Natural killer cell treated with Interleukin-12 subunit alpha and Interleukin-12 subunit beta and Interleukin-15 and Interleukin-18, amount 100 ng/mL, for 72 hours (primary cell): ENCODE results near the gene RTEL1. TPM values are rescaled to one million over a fixed set of nuclear protein-coding genes. Genes with fewer than 3 reads are reported as not detected.
"Not testable (repeated sequence)": the region's sequence is repeated elsewhere in the genome, so short reads cannot be mapped to it uniquely, and the experiment has no call there.

Experiments used
- ATAC-seq, 2 donors: fragments of 150-1000 bp; cut with Tn5 transposase in 1 of 2; sonication (Bioruptor Pico), chemical (Tn5 transposase) in 1 of 2; 2 replicates each; pipeline ENCODE4 v1.10.0; 2021
- DNase-seq: peaks from one replicate; pipeline ENCODE4 v3.0.0; 2022; ENCODE audit warnings: low spot score
- H3K27ac Mint-ChIP-seq, 2 donors: 1 replicate in 1 of 2; 2 replicates in 1 of 2; pipeline ENCODE4 v1.8.0; 2022; ENCODE audit warnings: mixed read lengths in 2 of 2, mild to moderate bottlenecking in 1 of 2, moderate library complexity in 1 of 2
- H3K27me3 Mint-ChIP-seq, 2 donors: 1 replicate in 1 of 2; 2 replicates in 1 of 2; pipeline ENCODE4 v1.8.0; 2022; ENCODE audit warnings: mixed read lengths in 2 of 2
- H3K36me3 Mint-ChIP-seq: one replicate; pipeline ENCODE4 v1.8.0; 2022; ENCODE audit warnings: mixed read lengths
- H3K4me1 Mint-ChIP-seq, 2 donors: 1 replicate in 1 of 2; 2 replicates in 1 of 2; pipeline ENCODE4 v1.8.0; 2022; ENCODE audit warnings: low read depth in 2 of 2, mixed read lengths in 2 of 2, mild to moderate bottlenecking in 1 of 2
- H3K4me3 Mint-ChIP-seq: one replicate; pipeline ENCODE4 v1.8.0; 2022; ENCODE audit warnings: mixed read lengths
- H3K9me3 Mint-ChIP-seq: 2 replicates; pipeline ENCODE4 v1.8.0; 2022; ENCODE audit warnings: mixed read lengths
- total RNA-seq, 2 donors: library from RNA; stranded (reverse); gene quantifications; one replicate each; pipeline ENCODE4 v1.2.3, GENCODE V29; 2022

RTEL1 gene
- total RNA-seq, 2 donors from 2014 or later: 32.3 to 76.9 TPM

DNA sequence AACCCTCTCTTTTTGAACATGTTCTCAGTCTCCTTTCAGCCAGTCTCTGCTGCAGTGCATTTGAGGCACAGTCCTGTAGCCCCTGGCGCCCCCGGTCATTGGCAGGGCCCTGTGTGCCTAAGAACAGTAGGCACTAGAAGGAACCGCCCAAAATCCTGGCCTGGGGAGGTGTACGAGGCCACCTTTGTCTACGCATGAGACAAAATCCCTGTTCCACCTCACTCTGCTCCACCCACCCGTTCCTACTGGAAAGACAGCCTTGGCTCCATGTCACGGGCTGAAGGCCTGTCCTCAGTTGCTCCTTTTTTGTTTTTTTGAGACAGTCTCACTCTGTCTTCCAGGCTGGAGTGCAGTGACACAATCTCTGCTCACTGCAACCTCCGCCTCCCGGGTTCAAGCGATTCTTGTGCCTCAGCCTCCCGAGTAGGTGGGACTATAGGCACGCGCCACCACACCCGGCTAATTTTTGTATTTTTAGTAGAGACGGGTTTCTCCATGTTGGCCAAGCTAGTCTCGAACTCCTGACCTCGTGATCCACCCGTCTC, 72.1 kb downstream of the RTEL1 start:
- H3K9me3 Mint-ChIP-seq, H3K36me3 Mint-ChIP-seq, H3K4me3 Mint-ChIP-seq, H3K27me3 Mint-ChIP-seq, H3K27ac Mint-ChIP-seq, DNase-seq, ATAC-seq: not testable (repeated sequence)
- peaks cover 24 to 31% of the 10 kb centered on the region in 2 donors for H3K4me1 Mint-ChIP-seq

DNA sequence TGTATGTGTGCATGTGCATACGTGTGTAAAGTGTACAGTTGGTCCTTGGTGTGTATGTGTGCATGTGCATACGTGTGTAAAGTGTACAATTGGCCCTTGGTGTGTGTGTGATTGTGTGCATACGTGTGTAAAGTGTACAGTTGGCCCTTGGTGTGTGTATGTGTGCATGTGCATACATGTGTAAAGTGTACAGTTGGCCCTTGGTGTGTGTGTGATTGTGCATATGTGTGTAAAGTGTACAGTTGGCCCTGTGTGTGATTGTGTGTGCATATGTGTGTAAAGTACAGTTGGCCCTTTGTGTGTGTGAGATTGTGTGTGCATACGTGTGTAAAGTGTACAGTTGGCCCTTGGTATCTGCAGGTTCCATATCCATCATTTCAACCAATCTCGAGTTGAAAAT, 73.3 kb downstream of the RTEL1 start:
- Mint-ChIP-seq H3K27me3 (no peaks in the 10 kb centered on the region), H3K9me3 (no peaks in the 10 kb centered on the region), H3K4me3 (no peak overlapping the region), H3K36me3 (no peaks in the 10 kb centered on the region), H3K4me1 (peaks cover 33 to 41% of the 10 kb centered on the region in 2 donors), H3K27ac (no peak overlapping the region)
- DNase-seq (no peak), ATAC-seq (no peak)

DNA sequence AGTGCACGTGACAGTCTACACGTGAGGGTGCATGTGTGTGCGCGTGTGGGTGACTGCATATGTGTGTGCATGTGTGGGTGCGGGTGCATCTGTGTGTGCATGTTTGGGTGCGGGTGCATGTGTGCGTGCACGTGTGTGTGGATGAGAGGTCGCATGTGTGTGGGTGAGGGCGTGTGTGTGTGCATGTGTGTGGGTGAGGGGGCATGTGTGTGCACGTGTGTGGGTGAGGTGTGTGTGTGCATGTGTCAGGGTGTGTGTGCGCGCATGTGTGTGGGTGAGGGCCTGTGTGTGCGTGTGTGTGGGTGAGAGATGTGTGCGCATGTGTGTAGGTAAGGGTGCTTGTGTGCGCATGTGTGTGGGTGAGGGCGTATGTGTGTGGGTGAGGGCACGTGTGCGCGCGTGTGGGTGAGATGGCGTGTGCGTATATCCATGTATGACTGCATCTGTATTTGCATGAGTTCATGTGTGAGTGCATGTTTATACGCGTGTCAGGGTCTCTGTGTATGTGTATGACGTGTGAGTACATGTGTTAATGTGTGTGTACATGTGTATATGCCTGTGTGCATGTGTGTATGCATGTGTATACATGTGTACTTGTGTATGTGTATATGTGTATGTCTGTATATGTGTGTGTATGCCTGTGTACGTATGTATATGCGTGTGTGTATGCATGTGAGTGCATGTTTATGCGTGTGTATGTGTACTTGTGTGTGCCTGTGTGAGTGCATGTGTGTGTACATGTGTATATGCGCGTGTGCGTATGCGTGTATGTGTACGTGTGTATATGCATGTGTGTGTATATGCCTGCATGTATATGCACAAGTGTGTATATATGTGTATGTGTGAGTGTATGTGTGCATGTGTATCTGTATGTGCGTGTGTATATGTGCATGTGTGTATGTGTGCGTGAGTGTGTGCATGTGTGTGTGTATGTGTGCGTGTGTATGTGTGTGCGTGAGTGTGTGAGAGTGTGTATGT, 74.3 kb downstream of the RTEL1 start:
- H3K27me3 Mint-ChIP-seq: no peaks in the 10 kb centered on the region
- peaks cover 33 to 36% of the 10 kb centered on the region in 2 donors for H3K4me1 Mint-ChIP-seq
- no peaks in the 10 kb centered on the region for H3K36me3 Mint-ChIP-seq

DNA sequence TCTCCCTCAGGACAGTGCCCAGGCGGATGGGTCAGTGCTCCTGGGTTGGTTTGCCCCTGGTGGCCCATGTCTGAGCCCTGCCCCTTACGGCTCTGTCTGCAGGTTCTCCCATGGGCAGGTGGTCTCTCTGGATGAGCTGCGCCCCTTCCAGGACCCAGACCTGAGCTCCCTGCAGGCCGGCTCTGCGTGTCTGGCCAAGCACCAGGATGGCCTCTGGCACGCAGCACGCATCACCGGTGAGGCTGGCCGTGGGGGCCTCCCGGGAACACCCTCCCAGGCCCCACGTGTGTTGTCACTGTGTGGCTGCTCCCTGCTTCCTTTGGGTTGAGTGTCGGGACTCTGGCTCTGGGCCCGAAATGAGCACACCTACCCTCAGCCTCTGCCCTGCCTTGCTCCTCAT, 75.0 kb downstream of the RTEL1 start:
- peaks cover 26 to 35% of the 10 kb centered on the region in 2 donors for H3K4me1 Mint-ChIP-seq
- no peaks in the 10 kb centered on the region for H3K27me3 Mint-ChIP-seq
- H3K27ac Mint-ChIP-seq: no peak overlapping the region
- ATAC-seq (no peak), DNase-seq (peak; percentile 37)
- no peaks in the 10 kb centered on the region for H3K9me3 Mint-ChIP-seq
- no peaks in the 10 kb centered on the region for H3K36me3 Mint-ChIP-seq
- H3K4me3 Mint-ChIP-seq: no peak overlapping the region

More for the DNA sequence above, 74.3 kb downstream of the RTEL1 start:
- ATAC-seq (no peak), DNase-seq (no peak)
- H3K9me3 Mint-ChIP-seq: no peaks in the 10 kb centered on the region
- no peak overlapping the region for H3K4me3 Mint-ChIP-seq
- no peak overlapping the region for H3K27ac Mint-ChIP-seq

DNA sequence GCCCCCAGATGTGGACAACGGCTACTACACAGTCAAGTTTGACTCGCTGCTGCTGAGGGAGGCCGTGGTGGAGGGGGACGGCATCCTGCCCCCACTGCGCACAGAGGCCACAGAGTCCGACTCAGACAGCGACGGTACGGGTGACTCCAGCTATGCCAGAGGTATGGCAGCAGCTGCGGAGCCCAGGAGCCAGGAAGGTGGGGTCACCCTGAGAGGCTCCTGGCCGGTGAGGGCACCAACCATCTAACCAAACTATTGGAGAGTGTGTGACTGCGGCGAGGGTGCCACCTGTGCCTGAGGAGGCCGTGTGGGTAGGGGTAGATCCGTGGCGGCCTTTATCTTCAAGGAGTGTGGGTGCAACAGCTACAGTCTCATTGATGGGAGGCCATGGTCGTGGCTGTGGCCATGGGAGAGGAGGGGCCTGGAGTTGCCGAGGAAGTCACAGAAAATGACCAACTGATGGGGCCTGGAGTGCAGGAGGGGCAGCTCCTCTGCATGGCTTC, 75.5 kb downstream of the RTEL1 start:
- H3K4me1 Mint-ChIP-seq: peaks cover 21 to 30% of the 10 kb centered on the region in 2 donors
- H3K9me3 Mint-ChIP-seq: no peaks in the 10 kb centered on the region
- no peak for ATAC-seq
- no peak for DNase-seq
- no peaks in the 10 kb centered on the region for H3K27me3 Mint-ChIP-seq
- H3K36me3 Mint-ChIP-seq: no peaks in the 10 kb centered on the region
- no peak overlapping the region for H3K27ac Mint-ChIP-seq
- no peak overlapping the region for H3K4me3 Mint-ChIP-seq

DNA sequence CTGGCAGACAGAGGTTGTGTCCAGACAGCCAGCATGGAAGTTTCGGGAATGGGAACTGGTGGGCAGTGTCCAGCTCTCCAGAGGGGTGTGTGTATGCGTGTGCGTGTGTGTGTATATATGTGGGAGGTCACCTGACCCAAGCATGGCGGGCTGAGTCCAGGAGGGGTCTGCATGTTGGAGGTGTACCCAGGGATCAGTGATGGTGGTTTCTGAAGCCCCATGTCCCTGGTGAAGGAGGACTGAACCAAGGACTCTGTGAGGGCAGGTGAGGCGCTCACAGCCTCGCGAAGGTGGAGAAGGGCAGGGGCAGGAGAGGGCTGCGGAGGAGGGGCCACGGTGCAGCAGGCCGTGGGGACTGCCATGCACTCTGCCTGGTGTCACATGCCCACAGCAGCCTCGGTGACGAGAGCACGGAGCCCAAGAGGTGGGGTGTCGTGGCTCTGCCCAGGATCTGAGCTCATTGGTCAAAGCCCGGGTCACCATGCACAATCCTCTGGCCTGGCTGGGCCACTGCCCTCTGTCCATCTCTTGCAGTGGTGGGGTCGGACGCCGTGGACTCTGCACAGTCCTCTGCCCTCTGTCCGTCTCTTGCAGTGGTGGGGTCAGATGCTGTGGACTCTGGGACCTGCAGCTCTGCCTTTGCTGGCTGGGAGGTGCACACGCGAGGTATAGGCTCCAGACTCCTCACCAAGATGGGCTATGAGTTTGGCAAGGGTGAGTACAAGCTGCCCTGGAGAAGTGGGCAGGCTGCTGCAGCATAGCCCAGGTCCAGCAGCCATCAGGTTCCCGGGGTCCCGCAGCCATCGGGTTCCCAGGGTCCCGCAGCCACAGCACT, 76.2 kb downstream of the RTEL1 start:
- Mint-ChIP-seq H3K9me3 (no peaks in the 10 kb centered on the region), H3K36me3 (no peaks in the 10 kb centered on the region), H3K27ac (no peak overlapping the region), H3K4me1 (peaks cover 16 to 26% of the 10 kb centered on the region in 2 donors), H3K27me3 (no peaks in the 10 kb centered on the region), H3K4me3 (no peak overlapping the region)
- DNase-seq: no peak
- ATAC-seq: no peak

DNA sequence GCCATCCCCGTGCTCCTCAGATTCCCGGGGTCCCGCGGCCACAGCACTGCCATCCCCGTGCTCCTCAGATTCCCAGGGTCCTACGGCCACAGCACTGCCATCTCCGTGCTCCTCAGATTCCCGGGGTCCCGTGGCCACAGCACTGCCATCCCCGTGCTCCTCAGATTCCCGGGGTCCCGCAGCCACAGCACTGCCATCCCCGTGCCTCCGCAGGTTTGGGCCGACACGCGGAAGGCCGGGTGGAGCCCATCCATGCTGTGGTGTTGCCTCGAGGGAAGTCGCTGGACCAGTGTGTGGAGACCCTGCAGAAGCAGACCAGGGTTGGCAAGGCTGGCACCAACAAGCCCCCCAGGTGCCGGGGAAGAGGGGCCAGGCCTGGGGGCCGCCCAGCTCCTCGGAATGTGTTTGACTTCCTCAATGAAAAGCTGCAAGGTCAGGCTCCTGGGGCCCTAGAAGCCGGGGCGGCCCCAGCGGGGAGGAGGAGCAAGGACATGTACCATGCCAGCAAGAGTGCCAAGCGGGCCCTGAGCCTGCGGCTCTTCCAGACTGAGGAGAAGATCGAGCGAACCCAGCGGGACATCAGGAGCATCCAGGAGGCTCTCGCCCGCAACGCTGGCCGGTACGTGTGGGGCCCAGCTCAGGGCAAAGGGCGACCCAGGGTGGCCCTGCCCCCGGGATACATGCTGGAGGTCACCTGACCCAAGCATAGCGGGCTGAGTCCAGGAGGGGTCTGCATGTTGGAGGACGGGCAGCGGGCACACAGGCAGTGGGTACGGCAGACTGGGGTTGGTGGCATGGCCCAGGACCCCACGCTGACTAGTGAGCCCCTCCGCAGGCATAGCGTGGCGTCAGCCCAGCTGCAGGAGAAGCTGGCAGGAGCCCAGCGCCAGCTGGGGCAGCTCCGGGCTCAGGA, 77.1 kb downstream of the RTEL1 start:
- Mint-ChIP-seq H3K27me3 (no peaks in the 10 kb centered on the region), H3K36me3 (no peaks in the 10 kb centered on the region), H3K4me1 (peaks cover 12 to 23% of the 10 kb centered on the region in 2 donors), H3K4me3 (no peak overlapping the region), H3K9me3 (no peaks in the 10 kb centered on the region), H3K27ac (peak overlapping the region in 1 of 2 donors; percentile 53)
- ATAC-seq: no peak
- DNase-seq: no peak

DNA sequence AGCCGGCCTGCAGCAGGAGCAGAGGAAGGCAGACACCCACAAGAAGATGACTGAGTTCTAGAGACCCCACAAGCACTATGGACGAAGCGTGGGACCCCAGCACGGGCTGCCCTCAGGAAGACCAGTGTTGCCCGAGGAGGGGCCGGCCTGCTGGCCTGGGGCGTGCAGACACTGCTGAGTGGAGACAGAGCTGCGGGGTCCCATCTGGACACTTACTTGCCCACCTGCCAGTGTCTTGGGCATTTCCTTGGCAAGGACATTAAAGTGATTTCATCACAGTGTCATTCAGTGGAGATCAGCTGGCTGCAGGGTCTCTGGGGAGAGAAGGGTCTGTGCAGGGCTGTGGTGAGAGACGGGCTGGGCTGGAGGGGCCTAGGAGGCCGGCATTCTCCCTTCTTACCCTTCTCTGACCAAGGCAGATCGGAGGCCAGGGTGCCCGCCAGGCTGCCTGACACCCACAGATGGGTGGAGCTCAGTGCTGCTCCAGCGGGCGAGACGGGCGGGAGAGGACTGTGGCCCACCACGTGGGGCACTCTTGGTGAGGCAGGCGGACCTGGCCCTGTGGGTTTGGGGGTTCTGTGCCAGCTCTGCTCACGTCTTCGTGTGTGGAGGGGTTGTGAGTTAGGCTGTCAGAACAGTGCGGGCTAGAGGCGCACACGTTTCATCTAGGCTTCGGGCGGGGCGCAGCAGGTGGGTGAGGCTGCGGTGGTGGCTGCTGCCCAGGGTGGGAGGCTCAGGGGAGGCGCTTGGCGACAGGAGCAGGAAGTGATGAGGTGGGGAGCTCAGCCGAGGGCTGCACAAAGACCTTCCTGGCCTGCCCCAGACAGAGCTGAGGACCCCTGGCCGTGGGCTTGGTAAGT, 78.0 kb downstream of the RTEL1 start, which contains the start of gene LIME1:
LIME1 (plus strand) TSS at position 806 of the 860 bp plus-strand sequence. CDS start 886 bp downstream, outside the sequence.
- Mint-ChIP-seq H3K9me3 (no peaks in the 10 kb centered on the region), H3K36me3 (no peaks in the 10 kb centered on the region), H3K4me1 (peaks cover 12 to 23% of the 10 kb centered on the region in 2 donors), H3K27me3 (no peaks in the 10 kb centered on the region), H3K4me3 (peak within 1 kb of the TSS; percentile 69), H3K27ac (peak within 1 kb of the TSS in 1 of 2 donors; percentile 53)
- no peak for DNase-seq
- peak in 1 of 2 donors; percentile 5 for ATAC-seq

DNA sequence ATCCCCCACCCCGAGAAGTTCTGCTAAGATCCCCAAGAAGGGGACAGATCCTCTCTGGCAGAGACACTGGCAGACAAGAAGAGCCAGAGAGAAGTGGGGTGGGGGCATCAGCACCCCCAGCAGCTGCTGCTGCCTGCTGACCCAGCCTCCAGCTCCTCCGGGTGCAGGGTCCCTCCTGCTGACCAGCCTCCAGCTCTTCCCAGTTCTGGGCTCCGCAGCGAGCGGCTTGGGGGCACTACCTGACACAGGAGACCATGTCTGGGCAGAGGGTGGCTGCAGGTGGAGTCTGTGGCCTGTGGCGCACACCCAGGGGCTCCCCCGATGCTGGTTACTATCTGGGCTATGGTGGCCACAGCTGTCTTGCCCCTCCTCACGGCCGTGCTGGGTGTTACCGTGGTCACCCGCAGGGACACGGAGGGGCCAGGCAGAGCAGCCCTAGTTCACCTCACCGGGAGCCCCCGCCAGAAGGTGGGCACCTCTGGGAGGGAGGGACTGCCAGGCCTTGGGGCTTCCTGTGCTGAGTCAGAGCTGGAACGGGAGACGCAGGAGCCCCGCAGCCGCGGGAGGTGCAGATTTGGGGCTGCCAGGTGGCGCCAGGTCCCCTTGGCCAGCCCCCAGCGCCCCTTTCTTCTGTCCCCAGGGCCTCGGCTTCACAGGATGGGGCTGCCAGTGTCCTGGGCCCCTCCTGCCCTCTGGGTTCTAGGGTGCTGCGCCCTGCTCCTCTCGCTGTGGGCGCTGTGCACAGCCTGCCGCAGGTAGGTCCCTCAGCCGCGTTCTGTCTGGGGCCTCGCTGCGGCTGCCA, 79.0 kb downstream of the RTEL1 start:
- H3K36me3 Mint-ChIP-seq: no peaks in the 10 kb centered on the region
- H3K4me1 Mint-ChIP-seq: peaks cover 12 to 23% of the 10 kb centered on the region in 2 donors
- DNase-seq (no peak), ATAC-seq (no peak)
- no peaks in the 10 kb centered on the region for H3K9me3 Mint-ChIP-seq
- H3K4me3 Mint-ChIP-seq: peak overlapping the region; percentile 69
- no peak overlapping the region for H3K27ac Mint-ChIP-seq
- H3K27me3 Mint-ChIP-seq: no peaks in the 10 kb centered on the region

DNA sequence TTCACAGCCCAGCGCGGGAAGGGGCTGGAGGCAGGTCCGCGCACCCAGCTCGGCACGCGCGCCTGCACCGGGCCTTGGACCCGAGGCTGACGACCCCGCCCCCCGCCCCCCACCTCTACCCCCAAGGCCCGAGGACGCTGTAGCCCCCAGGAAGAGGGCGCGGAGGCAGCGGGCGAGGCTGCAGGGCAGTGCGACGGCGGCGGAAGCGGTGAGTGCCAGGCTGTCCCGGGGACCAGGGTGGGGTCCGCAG, 79.5 kb downstream of the RTEL1 start:
- ATAC-seq: no peak

DNA sequence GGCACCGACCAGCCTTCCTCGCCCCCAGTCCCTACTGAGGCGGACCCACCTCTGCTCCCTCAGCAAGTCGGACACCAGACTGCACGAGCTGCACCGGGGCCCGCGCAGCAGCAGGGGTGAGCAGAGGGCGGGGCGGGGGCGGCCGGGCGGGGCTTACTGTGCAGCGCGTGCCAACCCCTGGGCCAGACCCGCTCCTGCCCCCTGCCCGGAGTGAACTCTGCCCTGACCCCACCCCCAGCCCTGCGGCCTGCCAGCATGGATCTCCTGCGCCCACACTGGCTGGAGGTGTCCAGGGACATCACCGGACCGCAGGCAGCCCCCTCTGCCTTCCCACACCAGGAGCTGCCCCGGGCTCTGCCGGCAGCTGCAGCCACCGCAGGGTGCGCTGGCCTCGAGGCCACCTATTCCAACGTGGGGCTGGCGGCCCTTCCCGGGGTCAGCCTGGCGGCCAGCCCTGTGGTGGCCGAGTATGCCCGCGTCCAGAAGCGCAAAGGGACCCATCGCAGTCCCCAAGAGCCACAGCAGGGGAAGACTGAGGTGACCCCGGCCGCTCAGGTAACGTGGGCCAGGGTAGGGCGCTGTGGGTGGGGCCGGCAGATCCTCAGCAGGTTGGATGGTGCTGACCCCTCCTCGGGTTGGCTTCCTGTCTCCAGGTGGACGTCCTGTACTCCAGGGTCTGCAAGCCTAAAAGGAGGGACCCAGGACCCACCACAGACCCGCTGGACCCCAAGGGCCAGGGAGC, 80.0 kb downstream of the RTEL1 start:
- Mint-ChIP-seq H3K27ac (no peak overlapping the region), H3K36me3 (no peaks in the 10 kb centered on the region), H3K9me3 (no peaks in the 10 kb centered on the region), H3K4me1 (peaks cover 12 to 23% of the 10 kb centered on the region in 2 donors), H3K27me3 (no peaks in the 10 kb centered on the region), H3K4me3 (peak overlapping the region; percentile 8)
- DNase-seq: no peak
- no peak for ATAC-seq

More for the DNA sequence above, 79.5 kb downstream of the RTEL1 start:
- peaks cover 12 to 23% of the 10 kb centered on the region in 2 donors for H3K4me1 Mint-ChIP-seq
- H3K36me3 Mint-ChIP-seq: no peaks in the 10 kb centered on the region
- H3K27me3 Mint-ChIP-seq: no peaks in the 10 kb centered on the region
- H3K9me3 Mint-ChIP-seq: no peaks in the 10 kb centered on the region
- no peak overlapping the region for H3K27ac Mint-ChIP-seq
- no peak for DNase-seq
- H3K4me3 Mint-ChIP-seq: no peak overlapping the region
